ENCODE measurements around the gene RASSF8.

GRCh38 chr12:26062006-26062405 is 103.5 kb downstream of the RASSF8 start:
- TF ChIP-seq, protein P1, sequence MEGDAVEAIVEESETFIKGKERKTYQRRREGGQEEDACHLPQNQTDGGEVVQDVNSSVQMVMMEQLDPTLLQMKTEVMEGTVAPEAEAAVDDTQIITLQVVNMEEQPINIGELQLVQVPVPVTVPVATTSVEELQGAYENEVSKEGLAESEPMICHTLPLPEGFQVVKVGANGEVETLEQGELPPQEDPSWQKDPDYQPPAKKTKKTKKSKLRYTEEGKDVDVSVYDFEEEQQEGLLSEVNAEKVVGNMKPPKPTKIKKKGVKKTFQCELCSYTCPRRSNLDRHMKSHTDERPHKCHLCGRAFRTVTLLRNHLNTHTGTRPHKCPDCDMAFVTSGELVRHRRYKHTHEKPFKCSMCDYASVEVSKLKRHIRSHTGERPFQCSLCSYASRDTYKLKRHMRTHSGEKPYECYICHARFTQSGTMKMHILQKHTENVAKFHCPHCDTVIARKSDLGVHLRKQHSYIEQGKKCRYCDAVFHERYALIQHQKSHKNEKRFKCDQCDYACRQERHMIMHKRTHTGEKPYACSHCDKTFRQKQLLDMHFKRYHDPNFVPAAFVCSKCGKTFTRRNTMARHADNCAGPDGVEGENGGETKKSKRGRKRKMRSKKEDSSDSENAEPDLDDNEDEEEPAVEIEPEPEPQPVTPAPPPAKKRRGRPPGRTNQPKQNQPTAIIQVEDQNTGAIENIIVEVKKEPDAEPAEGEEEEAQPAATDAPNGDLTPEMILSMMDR (IDR thresholded peaks at IDR 0.05; ENCODE audit: low read depth, low read length, poor library complexity, severe bottlenecking): no peak
- no peak for TF ChIP-seq EZH2phosphoT487 (IDR thresholded peaks at IDR 0.05; ENCODE audit: borderline replicate concordance, low read length)

Measured in DOHH2 (cell line).